ENCODE results near the gene RAB27B.

DNA sequence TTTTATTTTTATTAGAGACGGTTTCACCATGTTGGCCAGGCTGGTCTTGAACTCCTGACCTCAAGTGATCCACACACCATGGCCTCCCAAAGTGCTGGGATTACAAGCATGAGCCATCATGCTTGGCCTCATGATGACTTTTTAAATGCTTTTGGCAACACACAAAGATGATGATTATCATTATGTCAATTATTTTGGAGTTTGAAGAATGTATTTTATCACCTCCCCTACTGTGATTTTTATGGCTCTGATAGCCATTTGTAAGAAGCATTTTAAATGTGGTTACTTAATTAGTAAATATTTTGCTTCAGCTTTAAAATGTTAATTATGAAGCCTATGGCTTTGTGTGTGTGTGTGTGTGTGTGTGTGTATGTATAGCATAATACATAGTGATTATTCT lies 45.1 kb upstream of the RAB27B start:
- no peak for TF ChIP-seq CTCF (IDR thresholded peaks at IDR 0.05; ENCODE audit: control extremely low read depth in 1 of 3, insufficient read depth in 1 of 3, low read depth in 1 of 3, low read length in 3 of 3)
- no peak for TF ChIP-seq KDM5A (IDR thresholded peaks at IDR 0.05; ENCODE audit: low read length)
- TF ChIP-seq POLR2A (IDR thresholded peaks at IDR 0.05; ENCODE audit: control extremely low read depth in 1 of 2, low read depth in 2 of 2, low read length in 2 of 2) = no peak
- no peak for TF ChIP-seq E2F6 (IDR thresholded peaks at IDR 0.05)
- TF ChIP-seq CBX8 (IDR thresholded peaks at IDR 0.05; ENCODE audit: borderline replicate concordance, low read depth, low read length) = no peak
- no peak for TF ChIP-seq RFX5 (IDR thresholded peaks at IDR 0.05; ENCODE audit: borderline replicate concordance, low read depth, low read length)
- no peak for TF ChIP-seq SUZ12 (IDR thresholded peaks at IDR 0.05; ENCODE audit: low read length)
- TF ChIP-seq CBX5 (IDR thresholded peaks at IDR 0.05; ENCODE audit: low read depth, low read length) = no peak
